Glutamatergic neuron (in vitro differentiated cells): Measurements from ENCODE around the gene POLR3G. TPM values are rescaled to one million over a fixed set of nuclear protein-coding genes. Genes with fewer than 3 reads are reported as not detected.
A peak's percentile ranks its signal among the peaks of the same experiment; 100 is the strongest.

Experiments used
- DNase-seq: peaks from one replicate; pipeline ENCODE4 v3.0.0; 2022
- H3K27ac Mint-ChIP-seq: one replicate; pipeline ENCODE4 v1.8.0; 2020; ENCODE audit warnings: mild to moderate bottlenecking, mixed read lengths, inconsistent platforms; ENCODE audit not compliant: unreplicated experiment
- H3K27me3 Mint-ChIP-seq: one replicate; pipeline ENCODE4 v1.8.0; 2020; ENCODE audit warnings: mild to moderate bottlenecking, moderate library complexity, mixed read lengths, inconsistent platforms; ENCODE audit not compliant: unreplicated experiment
- H3K36me3 Mint-ChIP-seq: one replicate; pipeline ENCODE4 v1.8.0; 2020; ENCODE audit warnings: mild to moderate bottlenecking, mixed read lengths, inconsistent platforms; ENCODE audit not compliant: unreplicated experiment
- H3K4me1 Mint-ChIP-seq: one replicate; pipeline ENCODE4 v1.8.0; 2020; ENCODE audit warnings: mild to moderate bottlenecking, low read depth, mixed read lengths, inconsistent platforms; ENCODE audit not compliant: unreplicated experiment
- H3K4me3 Mint-ChIP-seq: one replicate; pipeline ENCODE4 v1.8.0; 2020; ENCODE audit warnings: mild to moderate bottlenecking, mixed read lengths, inconsistent platforms; ENCODE audit not compliant: unreplicated experiment
- H3K9me3 Mint-ChIP-seq: one replicate; pipeline ENCODE4 v1.8.0; 2020; ENCODE audit warnings: mild to moderate bottlenecking, moderate library complexity, mixed read lengths, inconsistent platforms; ENCODE audit not compliant: unreplicated experiment
- CTCF ChIP-seq: fragments of 200-600 bp; sonication (generic); IDR thresholded peaks from one replicate; pipeline ENCODE4 v1.5.0; 2021; ENCODE audit not compliant: partially characterized antibody, unreplicated experiment
- total RNA-seq: library from RNA; stranded (reverse); fragmentation: NEBNext Ultra II Directional; extraction: Animal tissue kit (Norgen Biotek cat#: 25700); gene quantifications from one replicate; pipeline ENCODE4 v1.2.1, GENCODE V29; 2021; ENCODE audit not compliant: unreplicated experiment

The POLR3G gene
- total RNA-seq, 1 donor from 2014 or later = 3.9 TPM

DNA sequence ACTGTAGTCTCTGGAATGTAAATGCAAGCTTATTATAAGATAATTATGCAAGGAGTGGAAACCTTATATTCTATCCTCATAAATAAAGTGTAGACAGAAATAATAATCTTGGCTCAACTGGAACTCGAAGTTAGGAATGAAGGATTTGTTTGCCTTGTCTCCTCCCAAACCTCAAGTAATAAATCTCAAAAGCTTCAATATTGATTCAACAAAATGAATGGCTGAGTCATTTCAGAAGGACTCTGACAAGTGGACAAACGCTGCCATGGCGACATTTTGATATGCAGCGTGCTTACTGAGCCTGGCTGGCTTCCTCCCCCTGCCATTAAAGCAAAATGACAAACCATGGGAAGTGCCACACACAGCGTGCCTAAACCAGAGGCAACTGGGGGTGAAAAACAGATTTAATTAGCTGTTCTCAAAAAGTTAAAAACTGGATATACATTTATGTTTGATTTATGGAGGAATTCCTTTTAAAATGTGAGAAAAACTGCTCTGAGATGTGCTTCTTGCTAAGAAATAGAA, 73.5 kb downstream of the POLR3G start:
- no peak for TF ChIP-seq CTCF
- Mint-ChIP-seq H3K36me3 (no peaks in the 10 kb centered on the region), H3K9me3 (no peaks in the 10 kb centered on the region), H3K27ac (no peak overlapping the region), H3K4me3 (no peak overlapping the region), H3K4me1 (no peaks in the 10 kb centered on the region), H3K27me3 (no peaks in the 10 kb centered on the region)
- peak; percentile 19 for DNase-seq

DNA sequence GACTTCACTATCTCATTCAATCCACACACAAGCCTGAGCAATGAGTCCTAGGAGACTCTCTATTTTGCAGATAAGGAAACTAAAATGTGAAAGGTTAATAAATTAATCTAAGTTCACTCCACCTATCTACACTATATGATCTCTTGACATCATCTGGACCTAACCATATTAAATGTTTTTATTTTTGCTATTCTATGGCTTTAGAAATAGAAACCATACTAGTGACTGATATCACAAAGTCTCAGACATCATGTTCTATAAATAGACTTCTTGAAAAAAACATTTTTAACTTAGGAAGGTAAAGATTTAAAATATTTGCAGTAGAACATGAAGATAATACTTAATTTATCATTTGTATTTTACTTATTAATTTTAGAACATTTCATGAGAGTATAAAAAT, 74.6 kb downstream of the POLR3G start:
- Mint-ChIP-seq H3K27ac (no peak overlapping the region), H3K4me1 (no peaks in the 10 kb centered on the region), H3K4me3 (no peak overlapping the region), H3K36me3 (no peaks in the 10 kb centered on the region), H3K27me3 (no peaks in the 10 kb centered on the region), H3K9me3 (no peaks in the 10 kb centered on the region)
- no peak for DNase-seq
- no peak for TF ChIP-seq CTCF

DNA sequence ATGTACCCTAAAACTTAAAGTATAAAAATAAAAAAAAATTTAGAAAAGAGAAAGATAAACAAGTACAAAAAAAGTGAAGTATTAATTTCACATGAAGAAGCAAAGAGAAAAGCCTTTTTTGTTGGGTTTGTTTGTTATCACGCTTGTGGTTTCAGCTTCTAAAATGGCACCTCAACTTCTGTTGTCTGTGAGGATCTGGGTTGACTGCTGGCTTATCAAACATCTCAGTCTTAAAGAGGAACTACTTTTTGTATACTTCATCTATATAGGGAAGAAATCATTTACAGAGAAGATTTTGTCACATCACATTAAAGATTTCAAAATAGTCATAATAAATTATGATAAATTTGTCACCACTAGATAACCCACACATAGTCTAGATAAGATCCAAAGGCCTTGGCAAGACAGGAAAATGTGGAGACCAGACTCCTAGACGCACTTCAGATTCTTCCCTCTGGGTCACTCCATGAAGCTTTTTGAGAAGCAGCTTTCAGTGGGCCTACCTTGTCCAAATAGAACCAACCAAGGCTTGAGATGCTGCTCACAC, 75.1 kb downstream of the POLR3G start:
- Mint-ChIP-seq H3K4me3 (no peak overlapping the region), H3K27me3 (no peaks in the 10 kb centered on the region), H3K36me3 (no peaks in the 10 kb centered on the region), H3K4me1 (no peaks in the 10 kb centered on the region), H3K9me3 (no peaks in the 10 kb centered on the region), H3K27ac (no peak overlapping the region)
- no peak for TF ChIP-seq CTCF
- DNase-seq = no peak

DNA sequence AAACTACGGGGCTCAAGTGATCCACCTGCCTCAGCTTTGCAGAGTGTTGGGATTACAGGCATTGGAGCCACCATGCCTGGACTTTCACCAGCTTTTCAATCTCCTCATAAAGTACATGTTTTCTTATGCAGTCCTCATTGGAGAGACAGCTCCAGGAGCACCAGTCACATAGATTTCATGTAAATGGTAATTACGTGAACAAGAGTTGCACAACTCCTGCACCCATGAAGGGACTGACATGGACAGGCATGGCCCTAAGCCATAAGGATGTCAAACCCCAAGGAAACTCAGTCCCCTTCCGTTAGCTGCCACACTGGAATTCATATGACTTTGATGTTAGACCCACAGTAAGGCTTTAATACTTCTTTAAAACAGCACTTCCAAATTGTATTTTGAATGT, 76.3 kb downstream of the POLR3G start:
- no peaks in the 10 kb centered on the region for H3K27me3 Mint-ChIP-seq
- no peak for DNase-seq
- H3K9me3 Mint-ChIP-seq = no peaks in the 10 kb centered on the region
- H3K36me3 Mint-ChIP-seq = no peaks in the 10 kb centered on the region
- no peak overlapping the region for H3K4me3 Mint-ChIP-seq
- no peak for TF ChIP-seq CTCF
- no peak overlapping the region for H3K27ac Mint-ChIP-seq
- H3K4me1 Mint-ChIP-seq = no peaks in the 10 kb centered on the region

- no peak overlapping the region for H3K4me3 Mint-ChIP-seq
- H3K9me3 Mint-ChIP-seq = no peaks in the 10 kb centered on the region
- H3K27ac Mint-ChIP-seq = no peak overlapping the region
- no peaks in the 10 kb centered on the region for H3K27me3 Mint-ChIP-seq
- DNase-seq = no peak
- H3K36me3 Mint-ChIP-seq = no peaks in the 10 kb centered on the region
- H3K4me1 Mint-ChIP-seq = no peaks in the 10 kb centered on the region
- TF ChIP-seq CTCF = no peak
These were observed 76.7 kb downstream of the POLR3G start for GRCh38 chr5:90551376-90551775.
